HepG2 (cell line): ENCODE measurements around the gene BPHL. TPM values are rescaled to one million over a fixed set of nuclear protein-coding genes. Genes with fewer than 3 reads are reported as not detected.

Experiments
- DMTF1 ChIP-seq: sonication (generic); formaldehyde crosslinking; IDR thresholded peaks from 2 replicates; pipeline ENCODE4 v1.4.0; 2020; ENCODE audit warnings: mild to moderate bottlenecking, missing genetic modification reagents
- ETV6 ChIP-seq: sonication (generic); formaldehyde crosslinking; conservative IDR thresholded peaks from 2 replicates; pipeline ENCODE4 v1.4.0; 2020; ENCODE audit warnings: missing genetic modification reagents
- GATAD1 ChIP-seq: IDR thresholded peaks from 2 replicates; pipeline ENCODE4 v1.6.1; 2016; ENCODE audit warnings: missing genetic modification reagents, missing compliant biosample characterization
- GTF2F1 ChIP-seq: fragments of 150-350 bp; IDR thresholded peaks from 2 replicates; pipeline ENCODE4 v1.6.1; 2014; ENCODE audit warnings: low read length
- KDM2A ChIP-seq: sonication (generic); formaldehyde crosslinking; IDR thresholded peaks from 2 replicates; pipeline ENCODE4 v1.4.0; 2020; ENCODE audit warnings: low read depth, missing genetic modification reagents, borderline replicate concordance
- KLF13 ChIP-seq: sonication (generic); formaldehyde crosslinking; IDR thresholded peaks from 2 replicates; pipeline ENCODE4 v1.4.0; 2020; ENCODE audit warnings: mild to moderate bottlenecking, missing genetic modification reagents
- MAFF ChIP-seq: IDR thresholded peaks from 2 replicates; pipeline ENCODE4 v1.6.1; 2011; ENCODE audit warnings: low read depth, low read length, improper control_type of control experiment
- MAFK ChIP-seq, 2 experiments: IDR thresholded peaks in 1 of 2; conservative IDR thresholded peaks in 1 of 2; 2 replicates each; pipeline ENCODE4 v1.6.1; 2011; ENCODE audit warnings: improper control_type of control experiment in 2 of 2, low read length in 2 of 2
- MAX ChIP-seq: IDR thresholded peaks from 2 replicates; pipeline ENCODE4 v1.6.1; 2012; ENCODE audit warnings: inconsistent platforms
- MED1 ChIP-seq: sonication (generic); formaldehyde crosslinking; IDR thresholded peaks from 2 replicates; pipeline ENCODE4 v1.4.0; 2020; ENCODE audit warnings: missing genetic modification reagents
- MEF2D ChIP-seq: sonication (generic); formaldehyde crosslinking; IDR thresholded peaks from 2 replicates; pipeline ENCODE4 v1.5.1; 2020; ENCODE audit warnings: mild to moderate bottlenecking, missing genetic modification reagents
- MTA3 ChIP-seq: sonication (generic); formaldehyde crosslinking; IDR thresholded peaks from 2 replicates; pipeline ENCODE4 v1.4.0; 2020; ENCODE audit warnings: missing genetic modification reagents
- SYNCRIP ChIP-seq: fragments of 200-400 bp; formaldehyde crosslinking; IDR thresholded peaks from 2 replicates; pipeline ENCODE4 v1.6.1; 2018; ENCODE audit warnings: mild to moderate bottlenecking, low read depth, low read length; ENCODE audit not compliant: insufficient read depth
- TCF7 ChIP-seq: sonication (generic); IDR thresholded peaks from 2 replicates; pipeline ENCODE4 v1.6.1; 2016; ENCODE audit warnings: antibody characterized with exemption, low read depth
- U2AF1 ChIP-seq: fragments of 200-400 bp; formaldehyde crosslinking; optimal IDR thresholded peaks from 2 replicates; pipeline ENCODE3; 2017; ENCODE audit warnings: mild to moderate bottlenecking, low read depth, low read length
- ZBTB2 ChIP-seq: sonication (generic); formaldehyde crosslinking; IDR thresholded peaks from 2 replicates; pipeline ENCODE4 v1.8.0; 2022; ENCODE audit warnings: low read depth, missing genetic modification reagents
- ZBTB26 ChIP-seq: IDR thresholded peaks from 2 replicates; pipeline ENCODE4 v1.6.1; 2016; ENCODE audit warnings: missing compliant biosample characterization, missing genetic modification reagents, borderline replicate concordance
- ZNF136 ChIP-seq: sonication (generic); formaldehyde crosslinking; IDR thresholded peaks from 2 replicates; pipeline ENCODE4 v1.8.1; 2022; ENCODE audit warnings: low read depth, mild to moderate bottlenecking, moderate library complexity, missing genetic modification reagents
- ZNF225 ChIP-seq: sonication (generic); formaldehyde crosslinking; IDR thresholded peaks from 2 replicates; pipeline ENCODE4 v1.4.0; 2020; ENCODE audit warnings: mild to moderate bottlenecking, missing genetic modification reagents
- ZNF260 ChIP-seq: sonication (generic); formaldehyde crosslinking; IDR thresholded peaks from 2 replicates; pipeline ENCODE4 v1.4.0; 2020; ENCODE audit warnings: missing genetic modification reagents, low read depth, mild to moderate bottlenecking, borderline replicate concordance
- ZNF616 ChIP-seq: sonication (generic); formaldehyde crosslinking; IDR thresholded peaks from 2 replicates; pipeline ENCODE4 v1.5.0; 2020; ENCODE audit warnings: low read depth, mild to moderate bottlenecking, missing genetic modification reagents
- ZNF781 ChIP-seq: sonication (generic); formaldehyde crosslinking; IDR thresholded peaks from 2 replicates; pipeline ENCODE4 v1.5.1; 2020; ENCODE audit warnings: borderline replicate concordance, mild to moderate bottlenecking, missing genetic modification reagents; ENCODE audit errors: not compliant biosample characterization
- ZNF83 ChIP-seq: sonication (generic); formaldehyde crosslinking; IDR thresholded peaks from 2 replicates; pipeline ENCODE4 v1.4.0; 2020; ENCODE audit warnings: missing genetic modification reagents, mild to moderate bottlenecking, borderline replicate concordance
- polyA plus RNA-seq, 8 experiments: library from polyadenylated mRNA; depleted of rRNA in 3 of 8; stranded (reverse) in 7 of 8; unstranded in 1 of 8; fragments of >200 nt; fragmentation: Illumina TruSeq in 4 of 8; extraction: Trizol in 4 of 8; gene quantifications; 2 replicates each; pipeline versions ENCODE4 v1.2.1 to v1.2.3, GENCODE V29; 2011 to 2016; ENCODE audit warnings: low read depth in 4 of 8, missing spikeins in 1 of 8, mixed read lengths in 1 of 8; ENCODE audit not compliant: insufficient read depth in 1 of 8
- total RNA-seq, 5 experiments: library from RNA; depleted of rRNA; stranded (reverse); fragments of >200 nt; fragmentation: Illumina TruSeq; extraction: Trizol; gene quantifications; 2 replicates each; pipeline ENCODE4 v1.2.3, GENCODE V29; 2016; ENCODE audit warnings: low read depth in 1 of 5
- TF ChIP-seq, protein P1 (sequence below): IDR thresholded peaks from 2 replicates; pipeline ENCODE4 v1.6.1; 2016

The BPHL gene
- total and polyA plus RNA-seq, 2 of the 13 experiments (the other 11 are each of a cell fraction or from before 2014, with no cell fraction given), result 37.8 to 39.5 TPM

GRCh38 chr6:3139090-3139903 is 20.8 kb downstream of the BPHL start (continued):
- TF ChIP-seq MED1 (CRISPR knock-in tag) (peak; percentile 98), ZNF260 (CRISPR knock-in tag) (no peak), TCF7 (peak; percentile 84), MAX (peak; percentile 89), ZNF136 (CRISPR knock-in tag) (peak; percentile 64; the same call in 1 of the 2 replicates), KLF13 (CRISPR knock-in tag) (no peak), GATAD1 (CRISPR knock-in tag) (peak; percentile 78; the same call in 1 of the 2 replicates), ZNF781 (peak; percentile 88), MAFK (conservative IDR thresholded peaks at IDR 0.05 in 1 of 2, IDR thresholded peaks at IDR 0.05 in 1 of 2; ENCODE audit: low read length in 2 of 2) (peak; percentile 93 to 98), ZBTB2 (CRISPR knock-in tag) (no peak), U2AF1 (no peak), KDM2A (CRISPR knock-in tag) (peak; percentile 80), ZNF83 (CRISPR knock-in tag) (no peak), MEF2D (CRISPR knock-in tag) (peak; percentile 98), MAFF (peak; percentile 95), ETV6 (CRISPR knock-in tag) (peak; percentile 69; the same call in 1 of the 2 replicates), ZNF616 (CRISPR knock-in tag) (no peak), ZBTB26 (CRISPR knock-in tag) (0 out of 2 replicates have a peak, but pooled peaks have one; percentile 64), ZNF225 (CRISPR knock-in tag) (no peak), MTA3 (CRISPR knock-in tag) (no peak), GTF2F1 (peak; percentile 93), DMTF1 (CRISPR knock-in tag) (no peak), SYNCRIP (no peak)
- TF ChIP-seq, protein P1, sequence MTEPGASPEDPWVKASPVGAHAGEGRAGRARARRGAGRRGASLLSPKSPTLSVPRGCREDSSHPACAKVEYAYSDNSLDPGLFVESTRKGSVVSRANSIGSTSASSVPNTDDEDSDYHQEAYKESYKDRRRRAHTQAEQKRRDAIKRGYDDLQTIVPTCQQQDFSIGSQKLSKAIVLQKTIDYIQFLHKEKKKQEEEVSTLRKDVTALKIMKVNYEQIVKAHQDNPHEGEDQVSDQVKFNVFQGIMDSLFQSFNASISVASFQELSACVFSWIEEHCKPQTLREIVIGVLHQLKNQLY (CRISPR knock-in tag), result peak; percentile 99
